GM23338 (cell line): ENCODE measurements around the gene PTGIS. TPM values are rescaled to one million over a fixed set of nuclear protein-coding genes. Genes with fewer than 3 reads are reported as not detected.

Experiments used
- ATAC-seq: fragments of 200-7000 bp; cut with Tn5 transposase; 3 replicates; pipeline ENCODE4 v1.9.1; 2020
- DNase-seq: peaks from one replicate; pipeline ENCODE4 v3.0.0-alpha.2; 2015; ENCODE audit warnings: low spot score
- H2AFZ ChIP-seq: fragments of 200-600 bp; sonication (generic); 2 replicates; pipeline ENCODE4 v1.8.0; 2016; ENCODE audit warnings: antibody characterized with exemption, mild to moderate bottlenecking, moderate library complexity
- H3F3A ChIP-seq: fragments of 200-600 bp; sonication (generic); replicated peaks from 2 replicates; pipeline ENCODE4 v1.8.0; 2017; ENCODE audit warnings: antibody characterized with exemption, mixed run types, low read depth
- H3K27ac ChIP-seq: fragments of 200-600 bp; sonication (generic); 2 replicates; pipeline ENCODE4 v1.6.1; 2016; ENCODE audit warnings: low read depth
- H3K27me3 ChIP-seq: fragments of 200-600 bp; sonication (generic); 2 replicates; pipeline ENCODE4 v1.8.0; 2016; ENCODE audit warnings: mild to moderate bottlenecking, mixed run types, moderate library complexity; ENCODE audit not compliant: insufficient read depth
- H3K36me3 ChIP-seq: fragments of 200-600 bp; sonication (generic); 2 replicates; pipeline ENCODE4 v1.8.0; 2016; ENCODE audit warnings: mild to moderate bottlenecking; ENCODE audit not compliant: insufficient read depth
- H3K4me1 ChIP-seq: fragments of 200-600 bp; sonication (generic); 2 replicates; pipeline ENCODE4 v1.8.0; 2016; ENCODE audit warnings: mild to moderate bottlenecking, moderate library complexity; ENCODE audit not compliant: insufficient read depth
- H3K4me2 ChIP-seq: fragments of 200-600 bp; sonication (generic); 2 replicates; pipeline ENCODE4 v1.7.1; 2017; ENCODE audit warnings: mixed run types
- H3K4me3 ChIP-seq: fragments of 200-600 bp; sonication (generic); 2 replicates; pipeline ENCODE4 v1.6.1; 2016; ENCODE audit warnings: mixed run types
- H3K79me2 ChIP-seq: fragments of 200-600 bp; sonication (generic); replicated peaks from 2 replicates; pipeline ENCODE4 v1.8.0; 2017; ENCODE audit warnings: mild to moderate bottlenecking; ENCODE audit not compliant: insufficient read depth
- H3K9me2 ChIP-seq: fragments of 200-600 bp; sonication (generic); 2 replicates; pipeline ENCODE4 v1.8.0; 2017; ENCODE audit not compliant: insufficient read depth
- H4K20me1 ChIP-seq: fragments of 200-600 bp; sonication (generic); replicated peaks from 2 replicates; pipeline ENCODE4 v1.8.0; 2017; ENCODE audit warnings: mild to moderate bottlenecking; ENCODE audit not compliant: insufficient read depth
- H3K27ac Mint-ChIP-seq: 2 replicates; pipeline ENCODE4 v1.8.0; 2020; ENCODE audit warnings: inconsistent platforms, mild to moderate bottlenecking, moderate library complexity, mixed read lengths
- H3K27me3 Mint-ChIP-seq: 3 replicates; pipeline ENCODE4 v1.8.0; 2022; ENCODE audit warnings: low read depth, mild to moderate bottlenecking, moderate library complexity, mixed read lengths, inconsistent platforms; ENCODE audit not compliant: insufficient read depth, poor library complexity
- H3K36me3 Mint-ChIP-seq: 3 replicates; pipeline ENCODE4 v1.8.0; 2021; ENCODE audit warnings: low read depth, mild to moderate bottlenecking, inconsistent platforms, moderate library complexity, mixed read lengths
- H3K4me1 Mint-ChIP-seq: 3 replicates; pipeline ENCODE4 v1.8.0; 2020; ENCODE audit warnings: mild to moderate bottlenecking, inconsistent platforms, mixed read lengths
- H3K4me3 Mint-ChIP-seq: 3 replicates; pipeline ENCODE4 v1.8.0; 2021; ENCODE audit warnings: moderate library complexity, mild to moderate bottlenecking, inconsistent platforms, mixed read lengths
- H3K9me3 Mint-ChIP-seq: 3 replicates; pipeline ENCODE4 v1.8.0; 2020; ENCODE audit warnings: moderate library complexity, mild to moderate bottlenecking, inconsistent platforms, mixed read lengths
- EZH2 ChIP-seq: fragments of 200-600 bp; sonication (generic); IDR thresholded peaks from one replicate; pipeline ENCODE4 v1.8.0; 2017; ENCODE audit warnings: antibody characterized with exemption, mild to moderate bottlenecking, low read depth; ENCODE audit not compliant: unreplicated experiment
- EZH2phosphoT487 ChIP-seq: fragments of 200-600 bp; sonication (generic); IDR thresholded peaks from one replicate; pipeline ENCODE4 v1.8.1; 2018; ENCODE audit warnings: antibody characterized with exemption; ENCODE audit not compliant: unreplicated experiment
- JUNB ChIP-seq: IDR thresholded peaks from one replicate; pipeline ENCODE4 v1.6.1; 2016; ENCODE audit warnings: antibody characterized with exemption; ENCODE audit not compliant: unreplicated experiment
- NANOG ChIP-seq: IDR thresholded peaks from 2 replicates; pipeline ENCODE4 v1.6.1; 2016; ENCODE audit warnings: antibody characterized with exemption, borderline replicate concordance
- POLR2AphosphoS5 ChIP-seq: IDR thresholded peaks from 2 replicates; pipeline ENCODE4 v1.6.1; 2016; ENCODE audit warnings: antibody characterized with exemption, low read depth
- STAT1 ChIP-seq: IDR thresholded peaks from one replicate; pipeline ENCODE4 v1.6.1; 2016; ENCODE audit warnings: antibody characterized with exemption; ENCODE audit not compliant: unreplicated experiment
- ZNF114 ChIP-seq: fragments of 250-450 bp; sonication (Bioruptor Pico); IDR thresholded peaks from 2 replicates; pipeline ENCODE4 v1.5.0; 2020; ENCODE audit warnings: mild to moderate bottlenecking, moderate library complexity
- ZNF331 ChIP-seq: fragments of 250-450 bp; sonication (Bioruptor Pico); IDR thresholded peaks from 2 replicates; pipeline ENCODE4 v1.5.0; 2020; ENCODE audit warnings: low read depth, mild to moderate bottlenecking, moderate library complexity
- long read RNA-seq: library from polyadenylated mRNA; unstranded; transcript quantifications from one replicate; pipeline ENCODE4 v2.0.0, GENCODE V29; 2020; ENCODE audit not compliant: unreplicated experiment
- polyA plus RNA-seq: library from polyadenylated mRNA; unstranded; fragments of >200 nt; fragmentation: Nextera tagmentation; extraction: Ambion mirVana; gene quantifications from 2 replicates; pipeline ENCODE4 v1.2.1, GENCODE V29; 2016
- total RNA-seq: library from RNA; depleted of rRNA; stranded (reverse); fragments of >200 nt; shearing (Covaris generic); gene quantifications from 2 replicates; pipeline ENCODE4 v1.2.3, GENCODE V29; 2014; rRNA removed
- TF ChIP-seq, protein P1 (sequence below): IDR thresholded peaks from 2 replicates; pipeline ENCODE4 v1.6.1; 2016; ENCODE audit warnings: antibody characterized with exemption
- TF ChIP-seq, protein P2 (sequence below): IDR thresholded peaks from one replicate; pipeline ENCODE4 v1.6.1; 2018; ENCODE audit warnings: antibody characterized with exemption; ENCODE audit not compliant: unreplicated experiment
- TF ChIP-seq, protein P3 (sequence below): fragments of 250-450 bp; sonication (Bioruptor Pico); IDR thresholded peaks from 2 replicates; pipeline ENCODE4 v1.5.0; 2020; ENCODE audit warnings: mild to moderate bottlenecking, moderate library complexity
- TF ChIP-seq, protein P4 (sequence below), 2 experiments: fragments of 200-600 bp in 1 of 2; sonication (generic) in 1 of 2; conservative IDR thresholded peaks; 2 replicates each; pipeline versions ENCODE4 v1.5.1 to v1.6.1; 2016 to 2017; ENCODE audit warnings: antibody characterized with exemption in 2 of 2, low read depth in 2 of 2, mild to moderate bottlenecking in 2 of 2, moderate library complexity in 1 of 2

Gene PTGIS
- total RNA-seq, result 28.7 and 29.0 TPM in 2 replicates
- 6.6 and 7.5 TPM in 2 replicates for polyA plus RNA-seq
- long read RNA-seq, partial matches to known transcripts, result 3 of 4 reads
- long read RNA-seq, other reads (novel, unspliced or antisense), result 1 of 4 reads

DNA sequence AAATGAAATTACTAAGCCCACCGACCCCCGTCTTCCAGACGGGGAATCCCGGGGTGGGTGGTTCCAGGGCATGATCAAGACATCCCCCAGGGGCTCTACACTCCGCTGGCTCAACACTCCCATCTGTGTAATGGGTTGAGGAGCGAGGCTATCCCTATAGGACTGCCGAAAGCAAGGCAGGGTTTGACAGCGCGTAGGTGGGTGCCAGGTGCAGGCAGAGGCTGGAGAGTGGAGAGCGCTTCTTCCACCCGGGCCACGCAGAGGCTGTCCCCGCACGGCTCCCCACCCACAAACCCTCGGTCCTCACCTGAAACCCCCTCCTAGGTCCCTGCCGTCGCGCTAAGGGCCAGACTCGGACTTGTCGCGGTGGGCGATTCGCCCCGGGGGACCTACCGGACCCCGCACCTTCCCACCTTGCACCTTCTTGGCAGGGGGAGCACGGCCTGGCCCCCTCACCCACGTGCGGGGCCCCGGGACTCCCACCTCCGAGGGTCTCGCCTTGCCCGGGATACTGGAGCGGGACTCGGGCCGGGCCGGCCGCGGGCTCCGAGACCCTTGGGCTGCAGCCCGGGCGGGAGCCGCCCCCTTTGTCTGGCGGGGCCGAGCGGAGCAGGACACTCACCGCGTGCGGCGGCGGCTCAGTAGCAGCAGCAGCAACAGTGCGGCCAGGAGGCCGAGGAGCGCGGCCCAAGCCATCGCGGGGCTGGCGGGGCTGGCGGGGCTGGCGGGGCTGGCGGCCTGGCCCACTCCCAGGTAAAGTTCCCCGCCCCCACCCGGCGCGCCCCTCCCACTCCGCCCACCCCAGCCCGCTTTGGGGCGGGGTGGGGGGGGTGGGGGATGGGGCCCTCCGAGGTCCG, at the start of gene PTGIS:
TSS of gene PTGIS (minus strand) at position 717 of the 857 bp plus-strand sequence. CDS start at position 696, 21 bp downstream.
- DNase-seq (peak; percentile 86), ATAC-seq (peak; percentile 88)
- Histone ChIP-seq H3K36me3 (no peaks in the 10 kb centered on the region), H3K4me1 (peaks cover 40% of the 10 kb centered on the region), H3K4me2 (peak within 1 kb of the TSS; percentile 93), H3K79me2 (peaks cover 36% of the 10 kb centered on the region), H3K4me3 (peak within 1 kb of the TSS; percentile 89), H2AFZ (peak within 1 kb of the TSS; percentile 69), H3K27me3 (no peaks in the 10 kb centered on the region), H3F3A (0 out of 2 replicates have a peak, but pooled peaks cover 8% of the 10 kb centered on the region), H3K27ac (peak within 1 kb of the TSS; percentile 99), H4K20me1 (no peaks in the 10 kb centered on the region), H3K9me2 (no peaks in the 10 kb centered on the region)
- H3K4me3 Mint-ChIP-seq, result peak within 1 kb of the TSS; percentile 79
- H3K9me3 Mint-ChIP-seq, result no peaks in the 10 kb centered on the region
- H3K27ac Mint-ChIP-seq, result peak within 1 kb of the TSS; percentile 89
- H3K27me3 Mint-ChIP-seq, result peaks cover 13% of the 10 kb centered on the region
- H3K4me1 Mint-ChIP-seq, result peaks cover 38% of the 10 kb centered on the region
- H3K36me3 Mint-ChIP-seq, result peaks cover 9% of the 10 kb centered on the region
- TF ChIP-seq NANOG (no peak), STAT1 (no peak), JUNB (no peak), ZNF114 (CRISPR knock-in tag) (no peak), EZH2phosphoT487 (no peak), ZNF331 (CRISPR knock-in tag) (no peak), EZH2 (no peak), POLR2AphosphoS5 (no peak)
- TF ChIP-seq, protein P1, sequence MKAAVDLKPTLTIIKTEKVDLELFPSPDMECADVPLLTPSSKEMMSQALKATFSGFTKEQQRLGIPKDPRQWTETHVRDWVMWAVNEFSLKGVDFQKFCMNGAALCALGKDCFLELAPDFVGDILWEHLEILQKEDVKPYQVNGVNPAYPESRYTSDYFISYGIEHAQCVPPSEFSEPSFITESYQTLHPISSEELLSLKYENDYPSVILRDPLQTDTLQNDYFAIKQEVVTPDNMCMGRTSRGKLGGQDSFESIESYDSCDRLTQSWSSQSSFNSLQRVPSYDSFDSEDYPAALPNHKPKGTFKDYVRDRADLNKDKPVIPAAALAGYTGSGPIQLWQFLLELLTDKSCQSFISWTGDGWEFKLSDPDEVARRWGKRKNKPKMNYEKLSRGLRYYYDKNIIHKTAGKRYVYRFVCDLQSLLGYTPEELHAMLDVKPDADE, result no peak
- TF ChIP-seq, protein P2, sequence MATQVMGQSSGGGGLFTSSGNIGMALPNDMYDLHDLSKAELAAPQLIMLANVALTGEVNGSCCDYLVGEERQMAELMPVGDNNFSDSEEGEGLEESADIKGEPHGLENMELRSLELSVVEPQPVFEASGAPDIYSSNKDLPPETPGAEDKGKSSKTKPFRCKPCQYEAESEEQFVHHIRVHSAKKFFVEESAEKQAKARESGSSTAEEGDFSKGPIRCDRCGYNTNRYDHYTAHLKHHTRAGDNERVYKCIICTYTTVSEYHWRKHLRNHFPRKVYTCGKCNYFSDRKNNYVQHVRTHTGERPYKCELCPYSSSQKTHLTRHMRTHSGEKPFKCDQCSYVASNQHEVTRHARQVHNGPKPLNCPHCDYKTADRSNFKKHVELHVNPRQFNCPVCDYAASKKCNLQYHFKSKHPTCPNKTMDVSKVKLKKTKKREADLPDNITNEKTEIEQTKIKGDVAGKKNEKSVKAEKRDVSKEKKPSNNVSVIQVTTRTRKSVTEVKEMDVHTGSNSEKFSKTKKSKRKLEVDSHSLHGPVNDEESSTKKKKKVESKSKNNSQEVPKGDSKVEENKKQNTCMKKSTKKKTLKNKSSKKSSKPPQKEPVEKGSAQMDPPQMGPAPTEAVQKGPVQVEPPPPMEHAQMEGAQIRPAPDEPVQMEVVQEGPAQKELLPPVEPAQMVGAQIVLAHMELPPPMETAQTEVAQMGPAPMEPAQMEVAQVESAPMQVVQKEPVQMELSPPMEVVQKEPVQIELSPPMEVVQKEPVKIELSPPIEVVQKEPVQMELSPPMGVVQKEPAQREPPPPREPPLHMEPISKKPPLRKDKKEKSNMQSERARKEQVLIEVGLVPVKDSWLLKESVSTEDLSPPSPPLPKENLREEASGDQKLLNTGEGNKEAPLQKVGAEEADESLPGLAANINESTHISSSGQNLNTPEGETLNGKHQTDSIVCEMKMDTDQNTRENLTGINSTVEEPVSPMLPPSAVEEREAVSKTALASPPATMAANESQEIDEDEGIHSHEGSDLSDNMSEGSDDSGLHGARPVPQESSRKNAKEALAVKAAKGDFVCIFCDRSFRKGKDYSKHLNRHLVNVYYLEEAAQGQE, result no peak
- TF ChIP-seq, protein P3, sequence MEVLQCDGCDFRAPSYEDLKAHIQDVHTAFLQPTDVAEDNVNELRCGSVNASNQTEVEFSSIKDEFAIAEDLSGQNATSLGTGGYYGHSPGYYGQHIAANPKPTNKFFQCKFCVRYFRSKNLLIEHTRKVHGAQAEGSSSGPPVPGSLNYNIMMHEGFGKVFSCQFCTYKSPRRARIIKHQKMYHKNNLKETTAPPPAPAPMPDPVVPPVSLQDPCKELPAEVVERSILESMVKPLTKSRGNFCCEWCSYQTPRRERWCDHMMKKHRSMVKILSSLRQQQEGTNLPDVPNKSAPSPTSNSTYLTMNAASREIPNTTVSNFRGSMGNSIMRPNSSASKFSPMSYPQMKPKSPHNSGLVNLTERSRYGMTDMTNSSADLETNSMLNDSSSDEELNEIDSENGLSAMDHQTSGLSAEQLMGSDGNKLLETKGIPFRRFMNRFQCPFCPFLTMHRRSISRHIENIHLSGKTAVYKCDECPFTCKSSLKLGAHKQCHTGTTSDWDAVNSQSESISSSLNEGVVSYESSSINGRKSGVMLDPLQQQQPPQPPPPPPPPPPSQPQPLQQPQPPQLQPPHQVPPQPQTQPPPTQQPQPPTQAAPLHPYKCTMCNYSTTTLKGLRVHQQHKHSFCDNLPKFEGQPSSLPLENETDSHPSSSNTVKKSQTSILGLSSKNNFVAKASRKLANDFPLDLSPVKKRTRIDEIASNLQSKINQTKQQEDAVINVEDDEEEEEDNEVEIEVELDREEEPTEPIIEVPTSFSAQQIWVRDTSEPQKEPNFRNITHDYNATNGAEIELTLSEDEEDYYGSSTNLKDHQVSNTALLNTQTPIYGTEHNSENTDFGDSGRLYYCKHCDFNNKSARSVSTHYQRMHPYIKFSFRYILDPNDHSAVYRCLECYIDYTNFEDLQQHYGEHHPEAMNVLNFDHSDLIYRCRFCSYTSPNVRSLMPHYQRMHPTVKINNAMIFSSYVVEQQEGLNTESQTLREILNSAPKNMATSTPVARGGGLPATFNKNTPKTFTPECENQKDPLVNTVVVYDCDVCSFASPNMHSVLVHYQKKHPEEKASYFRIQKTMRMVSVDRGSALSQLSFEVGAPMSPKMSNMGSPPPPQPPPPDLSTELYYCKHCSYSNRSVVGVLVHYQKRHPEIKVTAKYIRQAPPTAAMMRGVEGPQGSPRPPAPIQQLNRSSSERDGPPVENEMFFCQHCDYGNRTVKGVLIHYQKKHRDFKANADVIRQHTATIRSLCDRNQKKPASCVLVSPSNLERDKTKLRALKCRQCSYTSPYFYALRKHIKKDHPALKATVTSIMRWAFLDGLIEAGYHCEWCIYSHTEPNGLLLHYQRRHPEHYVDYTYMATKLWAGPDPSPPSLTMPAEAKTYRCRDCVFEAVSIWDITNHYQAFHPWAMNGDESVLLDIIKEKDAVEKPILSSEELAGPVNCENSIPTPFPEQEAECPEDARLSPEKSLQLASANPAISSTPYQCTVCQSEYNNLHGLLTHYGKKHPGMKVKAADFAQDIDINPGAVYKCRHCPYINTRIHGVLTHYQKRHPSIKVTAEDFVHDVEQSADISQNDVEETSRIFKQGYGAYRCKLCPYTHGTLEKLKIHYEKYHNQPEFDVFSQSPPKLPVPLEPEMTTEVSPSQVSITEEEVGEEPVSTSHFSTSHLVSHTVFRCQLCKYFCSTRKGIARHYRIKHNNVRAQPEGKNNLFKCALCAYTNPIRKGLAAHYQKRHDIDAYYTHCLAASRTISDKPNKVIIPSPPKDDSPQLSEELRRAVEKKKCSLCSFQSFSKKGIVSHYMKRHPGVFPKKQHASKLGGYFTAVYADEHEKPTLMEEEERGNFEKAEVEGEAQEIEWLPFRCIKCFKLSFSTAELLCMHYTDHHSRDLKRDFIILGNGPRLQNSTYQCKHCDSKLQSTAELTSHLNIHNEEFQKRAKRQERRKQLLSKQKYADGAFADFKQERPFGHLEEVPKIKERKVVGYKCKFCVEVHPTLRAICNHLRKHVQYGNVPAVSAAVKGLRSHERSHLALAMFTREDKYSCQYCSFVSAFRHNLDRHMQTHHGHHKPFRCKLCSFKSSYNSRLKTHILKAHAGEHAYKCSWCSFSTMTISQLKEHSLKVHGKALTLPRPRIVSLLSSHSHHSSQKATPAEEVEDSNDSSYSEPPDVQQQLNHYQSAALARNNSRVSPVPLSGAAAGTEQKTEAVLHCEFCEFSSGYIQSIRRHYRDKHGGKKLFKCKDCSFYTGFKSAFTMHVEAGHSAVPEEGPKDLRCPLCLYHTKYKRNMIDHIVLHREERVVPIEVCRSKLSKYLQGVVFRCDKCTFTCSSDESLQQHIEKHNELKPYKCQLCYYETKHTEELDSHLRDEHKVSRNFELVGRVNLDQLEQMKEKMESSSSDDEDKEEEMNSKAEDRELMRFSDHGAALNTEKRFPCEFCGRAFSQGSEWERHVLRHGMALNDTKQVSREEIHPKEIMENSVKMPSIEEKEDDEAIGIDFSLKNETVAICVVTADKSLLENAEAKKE (CRISPR knock-in tag), result no peak
- TF ChIP-seq, protein P4, sequence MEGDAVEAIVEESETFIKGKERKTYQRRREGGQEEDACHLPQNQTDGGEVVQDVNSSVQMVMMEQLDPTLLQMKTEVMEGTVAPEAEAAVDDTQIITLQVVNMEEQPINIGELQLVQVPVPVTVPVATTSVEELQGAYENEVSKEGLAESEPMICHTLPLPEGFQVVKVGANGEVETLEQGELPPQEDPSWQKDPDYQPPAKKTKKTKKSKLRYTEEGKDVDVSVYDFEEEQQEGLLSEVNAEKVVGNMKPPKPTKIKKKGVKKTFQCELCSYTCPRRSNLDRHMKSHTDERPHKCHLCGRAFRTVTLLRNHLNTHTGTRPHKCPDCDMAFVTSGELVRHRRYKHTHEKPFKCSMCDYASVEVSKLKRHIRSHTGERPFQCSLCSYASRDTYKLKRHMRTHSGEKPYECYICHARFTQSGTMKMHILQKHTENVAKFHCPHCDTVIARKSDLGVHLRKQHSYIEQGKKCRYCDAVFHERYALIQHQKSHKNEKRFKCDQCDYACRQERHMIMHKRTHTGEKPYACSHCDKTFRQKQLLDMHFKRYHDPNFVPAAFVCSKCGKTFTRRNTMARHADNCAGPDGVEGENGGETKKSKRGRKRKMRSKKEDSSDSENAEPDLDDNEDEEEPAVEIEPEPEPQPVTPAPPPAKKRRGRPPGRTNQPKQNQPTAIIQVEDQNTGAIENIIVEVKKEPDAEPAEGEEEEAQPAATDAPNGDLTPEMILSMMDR (conservative IDR thresholded peaks at IDR 0.05; ENCODE audit: low read depth in 2 of 2), result no peak
